ENCODE data around the gene TULP1. TPM values are rescaled to one million over a fixed set of nuclear protein-coding genes. Genes with fewer than 3 reads are reported as not detected.
"Not testable (repeated sequence)": the region's sequence is repeated elsewhere in the genome, so short reads cannot be mapped to it uniquely, and the experiment has no call there.

TULP1 gene
- total RNA-seq, 1 donor from 2014 or later, result 0.05 TPM

GRCh38 chr6:35522151-35522550 lies 9.5 kb upstream of the TULP1 start:
- no peak for DNase-seq (ENCODE audit: low read depth)

- no peak for DNase-seq (ENCODE audit: low read depth)
Measured at GRCh38 chr6:35521235-35521634, 8.5 kb upstream of the TULP1 start.

- DNase-seq (ENCODE audit: low read depth), result no peak
Measured at GRCh38 chr6:35519313-35520015, 6.8 kb upstream of the TULP1 start.

GRCh38 chr6:35518566-35519312 lies 6.0 kb upstream of the TULP1 start:
- no peak for DNase-seq (ENCODE audit: low read depth)

GRCh38 chr6:35517978-35518377 lies 5.3 kb upstream of the TULP1 start:
- DNase-seq (ENCODE audit: low read depth), result not testable (repeated sequence)

- no peak for DNase-seq (ENCODE audit: low read depth)
Measured at GRCh38 chr6:35516712-35517111, 4.0 kb upstream of the TULP1 start.

- not testable (repeated sequence) for DNase-seq (ENCODE audit: low read depth)
Measured at GRCh38 chr6:35515939-35516338, 3.2 kb upstream of the TULP1 start.

- DNase-seq (ENCODE audit: low read depth), result no peak
Measured at GRCh38 chr6:35514587-35514986, 1.9 kb upstream of the TULP1 start.

- no peak for DNase-seq (ENCODE audit: low read depth)
Measured at GRCh38 chr6:35512006-35512405, 690 bp downstream of the TULP1 start.

- no peak for DNase-seq (ENCODE audit: low read depth)
Measured at GRCh38 chr6:35511562-35511941, 1.1 kb downstream of the TULP1 start.

GRCh38 chr6:35510916-35511561 lies 1.7 kb downstream of the TULP1 start:
- no peak for DNase-seq (ENCODE audit: low read depth)

GRCh38 chr6:35508542-35508941 lies 4.2 kb downstream of the TULP1 start:
- DNase-seq (ENCODE audit: low read depth), result no peak

- DNase-seq (ENCODE audit: low read depth), result no peak
Measured at GRCh38 chr6:35508027-35508426, 4.7 kb downstream of the TULP1 start.

- DNase-seq (ENCODE audit: low read depth), result no peak
Measured at GRCh38 chr6:35507221-35507620, 5.5 kb downstream of the TULP1 start.

- DNase-seq (ENCODE audit: low read depth), result no peak
Measured at GRCh38 chr6:35506536-35506935, 6.2 kb downstream of the TULP1 start.

- no peak for DNase-seq (ENCODE audit: low read depth)
Measured at GRCh38 chr6:35505999-35506412, 6.7 kb downstream of the TULP1 start.

- DNase-seq (ENCODE audit: low read depth), result peak; percentile 92
Measured at GRCh38 chr6:35503534-35503933, 9.2 kb downstream of the TULP1 start.

GRCh38 chr6:35501784-35502183 lies 10.9 kb downstream of the TULP1 start:
- no peak for DNase-seq (ENCODE audit: low read depth)

- DNase-seq (ENCODE audit: low read depth), result peak; percentile 95
Measured at GRCh38 chr6:35500782-35501181, 11.9 kb downstream of the TULP1 start.

- DNase-seq (ENCODE audit: low read depth), result no peak
Measured at GRCh38 chr6:35499372-35499771, 13.3 kb downstream of the TULP1 start.

- no peak for DNase-seq (ENCODE audit: low read depth)
Measured at GRCh38 chr6:35498422-35499067, 14.2 kb downstream of the TULP1 start.
